Panc1 (cell line): Measurements from ENCODE around the gene GRID1. TPM values are rescaled to one million over a fixed set of nuclear protein-coding genes. Genes with fewer than 3 reads are reported as not detected.

Experiments used
- ATAC-seq: fragments of 200-7000 bp; cut with Tn5 transposase; 2 replicates; pipeline ENCODE4 v1.9.1; 2020; ENCODE audit warnings: mild to moderate bottlenecking, moderate library complexity
- BruUV-seq: library from RNA; stranded (reverse); fragments of 400-500 nt; replicated peaks from 2 replicates; lab custom pipeline; 2021; lab: Mats Ljungman, UMichigan
- CTCF ChIA-PET: fragments of 300-600 bp; sonication (Branson Sonifier 250); formaldehyde crosslinking; loops from one replicate; lab custom pipeline; 2022; ENCODE audit warnings: antibody characterized with exemption; lab: Charles Lee
- POLR2A ChIA-PET: fragments of 300-600 bp; sonication (Branson Sonifier 250); formaldehyde crosslinking; loops from one replicate; lab custom pipeline; 2022; ENCODE audit warnings: antibody characterized with exemption; lab: Charles Lee
- DNase-seq: peaks from one replicate; pipeline ENCODE4 v3.0.0-alpha.2; 2010; ENCODE audit warnings: low read depth, low spot score
- H3K27ac ChIP-seq: 2 replicates; pipeline ENCODE4 v1.5.1; 2011; ENCODE audit warnings: mild to moderate bottlenecking, low read length, inconsistent platforms
- H3K27me3 ChIP-seq: fragments of 200-500 bp; sonication (Bioruptor generic); 2 replicates; pipeline ENCODE4 v1.6.0; 2014; ENCODE audit warnings: low read length, inconsistent platforms; ENCODE audit not compliant: control insufficient read depth, insufficient read depth
- H3K36me3 ChIP-seq: fragments of 200-500 bp; sonication (Bioruptor generic); 2 replicates; pipeline ENCODE4 v1.5.1; 2014; ENCODE audit warnings: inconsistent platforms, mild to moderate bottlenecking, low read length, moderate library complexity; ENCODE audit not compliant: control insufficient read depth, insufficient read depth
- H3K4me1 ChIP-seq: 2 replicates; pipeline ENCODE4 v1.5.1; 2011; ENCODE audit warnings: inconsistent platforms, mild to moderate bottlenecking, low read length, moderate library complexity; ENCODE audit not compliant: control insufficient read depth, insufficient read depth
- H3K4me3 ChIP-seq, 2 experiments: 2 replicates each; pipeline ENCODE4 v1.5.1; 2011 to 2012; ENCODE audit warnings: low read depth in 2 of 2, low read length in 2 of 2, mild to moderate bottlenecking in 2 of 2, inconsistent platforms in 1 of 2, moderate library complexity in 1 of 2
- H3K9me3 ChIP-seq: fragments of 200-500 bp; sonication (Bioruptor generic); 2 replicates; pipeline ENCODE4 v1.5.1; 2014; ENCODE audit warnings: low read depth, mild to moderate bottlenecking, inconsistent platforms, low read length, moderate library complexity; ENCODE audit not compliant: control insufficient read depth, insufficient read depth
- POLR2AphosphoS5 ChIP-seq: IDR thresholded peaks from 2 replicates; pipeline ENCODE4 v1.6.1; 2012; ENCODE audit warnings: mild to moderate bottlenecking, low read depth, low read length, moderate library complexity
- SIN3A ChIP-seq: IDR thresholded peaks from 2 replicates; pipeline ENCODE4 v1.6.1; 2012; ENCODE audit warnings: low read depth, mild to moderate bottlenecking, low read length, moderate library complexity, borderline replicate concordance; ENCODE audit not compliant: insufficient read depth
- TCF7L2 ChIP-seq: IDR thresholded peaks from 2 replicates; pipeline ENCODE4 v1.6.1; 2011; ENCODE audit warnings: mild to moderate bottlenecking, low read depth, low read length, inconsistent platforms
- in situ Hi-C: cut with HindIII; loops from 2 replicates; pipeline ENCODE4 v1.10.0; 2016; ENCODE audit warnings: low sequenced_read_pairs, low pct_unique_long_range_greater_than_20kb
- intact Hi-C: fragments of 100-400 bp; cut with micrococcal nuclease; formaldehyde crosslinking; loops from one replicate; pipeline ENCODE4 v1.10.0; 2022; ENCODE audit not compliant: unreplicated experiment
- total RNA-seq: library from RNA; stranded (reverse); gene quantifications from one replicate; pipeline ENCODE4 v1.2.1, GENCODE V29; 2021; ENCODE audit not compliant: unreplicated experiment
- TF ChIP-seq, protein P1 (sequence below), 2 experiments: IDR thresholded peaks; 2 replicates each; pipeline ENCODE4 v1.6.1; 2011 to 2012; ENCODE audit warnings: low read depth in 2 of 2, control low read depth in 1 of 2, low read length in 1 of 2, mild to moderate bottlenecking in 1 of 2, moderate library complexity in 1 of 2; ENCODE audit not compliant: insufficient read depth in 1 of 2
- TF ChIP-seq, protein P2 (sequence below): fragments of 450-650 bp; IDR thresholded peaks from 2 replicates; pipeline ENCODE4 v1.5.1; 2017; ENCODE audit warnings: mild to moderate bottlenecking

Gene GRID1
- total RNA-seq, 1 experiment from 2014 or later, result 2.3 TPM

- no peak for TF ChIP-seq SIN3A
- TF ChIP-seq POLR2AphosphoS5, result no peak
- TF ChIP-seq TCF7L2, result no peak
- TF ChIP-seq, protein P1, sequence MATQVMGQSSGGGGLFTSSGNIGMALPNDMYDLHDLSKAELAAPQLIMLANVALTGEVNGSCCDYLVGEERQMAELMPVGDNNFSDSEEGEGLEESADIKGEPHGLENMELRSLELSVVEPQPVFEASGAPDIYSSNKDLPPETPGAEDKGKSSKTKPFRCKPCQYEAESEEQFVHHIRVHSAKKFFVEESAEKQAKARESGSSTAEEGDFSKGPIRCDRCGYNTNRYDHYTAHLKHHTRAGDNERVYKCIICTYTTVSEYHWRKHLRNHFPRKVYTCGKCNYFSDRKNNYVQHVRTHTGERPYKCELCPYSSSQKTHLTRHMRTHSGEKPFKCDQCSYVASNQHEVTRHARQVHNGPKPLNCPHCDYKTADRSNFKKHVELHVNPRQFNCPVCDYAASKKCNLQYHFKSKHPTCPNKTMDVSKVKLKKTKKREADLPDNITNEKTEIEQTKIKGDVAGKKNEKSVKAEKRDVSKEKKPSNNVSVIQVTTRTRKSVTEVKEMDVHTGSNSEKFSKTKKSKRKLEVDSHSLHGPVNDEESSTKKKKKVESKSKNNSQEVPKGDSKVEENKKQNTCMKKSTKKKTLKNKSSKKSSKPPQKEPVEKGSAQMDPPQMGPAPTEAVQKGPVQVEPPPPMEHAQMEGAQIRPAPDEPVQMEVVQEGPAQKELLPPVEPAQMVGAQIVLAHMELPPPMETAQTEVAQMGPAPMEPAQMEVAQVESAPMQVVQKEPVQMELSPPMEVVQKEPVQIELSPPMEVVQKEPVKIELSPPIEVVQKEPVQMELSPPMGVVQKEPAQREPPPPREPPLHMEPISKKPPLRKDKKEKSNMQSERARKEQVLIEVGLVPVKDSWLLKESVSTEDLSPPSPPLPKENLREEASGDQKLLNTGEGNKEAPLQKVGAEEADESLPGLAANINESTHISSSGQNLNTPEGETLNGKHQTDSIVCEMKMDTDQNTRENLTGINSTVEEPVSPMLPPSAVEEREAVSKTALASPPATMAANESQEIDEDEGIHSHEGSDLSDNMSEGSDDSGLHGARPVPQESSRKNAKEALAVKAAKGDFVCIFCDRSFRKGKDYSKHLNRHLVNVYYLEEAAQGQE (IDR thresholded peaks at IDR 0.05; ENCODE audit: insufficient read depth in 1 of 2, low read depth in 2 of 2, low read length in 1 of 2), result no peak
- TF ChIP-seq, protein P2, sequence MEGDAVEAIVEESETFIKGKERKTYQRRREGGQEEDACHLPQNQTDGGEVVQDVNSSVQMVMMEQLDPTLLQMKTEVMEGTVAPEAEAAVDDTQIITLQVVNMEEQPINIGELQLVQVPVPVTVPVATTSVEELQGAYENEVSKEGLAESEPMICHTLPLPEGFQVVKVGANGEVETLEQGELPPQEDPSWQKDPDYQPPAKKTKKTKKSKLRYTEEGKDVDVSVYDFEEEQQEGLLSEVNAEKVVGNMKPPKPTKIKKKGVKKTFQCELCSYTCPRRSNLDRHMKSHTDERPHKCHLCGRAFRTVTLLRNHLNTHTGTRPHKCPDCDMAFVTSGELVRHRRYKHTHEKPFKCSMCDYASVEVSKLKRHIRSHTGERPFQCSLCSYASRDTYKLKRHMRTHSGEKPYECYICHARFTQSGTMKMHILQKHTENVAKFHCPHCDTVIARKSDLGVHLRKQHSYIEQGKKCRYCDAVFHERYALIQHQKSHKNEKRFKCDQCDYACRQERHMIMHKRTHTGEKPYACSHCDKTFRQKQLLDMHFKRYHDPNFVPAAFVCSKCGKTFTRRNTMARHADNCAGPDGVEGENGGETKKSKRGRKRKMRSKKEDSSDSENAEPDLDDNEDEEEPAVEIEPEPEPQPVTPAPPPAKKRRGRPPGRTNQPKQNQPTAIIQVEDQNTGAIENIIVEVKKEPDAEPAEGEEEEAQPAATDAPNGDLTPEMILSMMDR, result no peak
- ATAC-seq, result no peak
- no TSS peak for BruUV-seq
- no peaks in the 10 kb centered on the region for H3K9me3 ChIP-seq
- CTCF ChIA-PET, result no interaction called here
- H3K36me3 ChIP-seq, result no peaks in the 10 kb centered on the region
- intact Hi-C loops (no loop called here), in situ Hi-C loops (no loop called here)
- DNase-seq, result no peak
- POLR2A ChIA-PET, result no interaction called here
- no peaks in the 10 kb centered on the region for H3K4me1 ChIP-seq
- H3K4me3 ChIP-seq, result no peak overlapping the region
- peaks cover 11% of the 10 kb centered on the region for H3K27me3 ChIP-seq
- H3K27ac ChIP-seq, result no peak overlapping the region
Measured at GRCh38 chr10:86085136-86085535, 281.5 kb downstream of the GRID1 start.

- Histone ChIP-seq H3K4me3 (no peak overlapping the region), H3K36me3 (no peaks in the 10 kb centered on the region), H3K27me3 (peaks cover 11% of the 10 kb centered on the region), H3K9me3 (no peaks in the 10 kb centered on the region), H3K27ac (no peak overlapping the region), H3K4me1 (no peaks in the 10 kb centered on the region)
- intact Hi-C loops, result no loop called here
- in situ Hi-C loops, result no loop called here
- no peak for TF ChIP-seq SIN3A
- ChIA-PET POLR2A (no interaction called here), CTCF (no interaction called here)
- no peak for DNase-seq
- no peak for ATAC-seq
- BruUV-seq, result no TSS peak
Measured at GRCh38 chr10:86084585-86084984, 282.0 kb downstream of the GRID1 start.

GRCh38 chr10:86083664-86084175, 282.9 kb downstream of the GRID1 start:
- ChIA-PET CTCF (no interaction called here), POLR2A (no interaction called here)
- intact Hi-C loops (no loop called here), in situ Hi-C loops (no loop called here)
- no peak overlapping the region for H3K27ac ChIP-seq
- TF ChIP-seq, protein P1 (IDR thresholded peaks at IDR 0.05; ENCODE audit: insufficient read depth in 1 of 2, low read depth in 2 of 2, low read length in 1 of 2), result no peak
- TF ChIP-seq SIN3A (no peak), TCF7L2 (no peak), POLR2AphosphoS5 (no peak)
- TF ChIP-seq, protein P2, result no peak
- no peak for DNase-seq
- no peaks in the 10 kb centered on the region for H3K4me1 ChIP-seq
- peaks cover 9% of the 10 kb centered on the region for H3K27me3 ChIP-seq
- H3K4me3 ChIP-seq, result no peak overlapping the region
- no peaks in the 10 kb centered on the region for H3K9me3 ChIP-seq
- no TSS peak for BruUV-seq
- no peak for ATAC-seq
- H3K36me3 ChIP-seq, result no peaks in the 10 kb centered on the region
